ENCODE results near the gene SKI.

The SKI gene

DNA sequence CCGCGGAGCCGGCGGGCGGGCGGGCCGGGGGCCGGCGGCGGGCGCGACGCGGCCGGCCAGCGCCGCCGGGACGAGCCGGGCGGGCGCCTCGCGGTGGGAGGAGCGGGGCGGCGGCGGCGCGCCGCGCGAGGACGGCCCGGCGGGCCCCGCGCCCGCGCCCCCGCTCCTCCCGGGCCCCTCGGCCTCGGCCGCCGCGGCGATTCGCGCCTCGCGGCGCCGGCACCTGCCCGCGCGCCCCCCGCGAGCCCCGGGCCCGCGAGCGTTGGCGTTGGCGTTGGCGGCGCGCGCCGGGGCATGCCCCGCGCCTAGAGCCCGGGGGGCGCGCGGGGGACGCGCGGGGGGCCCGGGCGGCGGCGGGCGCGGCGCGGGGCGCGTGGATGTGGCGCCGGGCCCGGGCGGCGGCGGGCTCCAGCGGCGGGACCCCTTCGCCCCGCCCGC lies at the start of gene SKI:
Gene SKI (plus strand): TSS at position 163 of the 438 bp plus-strand sequence. CDS start 448 bp downstream, outside the sequence.
- no peak for DNase-seq

DNA sequence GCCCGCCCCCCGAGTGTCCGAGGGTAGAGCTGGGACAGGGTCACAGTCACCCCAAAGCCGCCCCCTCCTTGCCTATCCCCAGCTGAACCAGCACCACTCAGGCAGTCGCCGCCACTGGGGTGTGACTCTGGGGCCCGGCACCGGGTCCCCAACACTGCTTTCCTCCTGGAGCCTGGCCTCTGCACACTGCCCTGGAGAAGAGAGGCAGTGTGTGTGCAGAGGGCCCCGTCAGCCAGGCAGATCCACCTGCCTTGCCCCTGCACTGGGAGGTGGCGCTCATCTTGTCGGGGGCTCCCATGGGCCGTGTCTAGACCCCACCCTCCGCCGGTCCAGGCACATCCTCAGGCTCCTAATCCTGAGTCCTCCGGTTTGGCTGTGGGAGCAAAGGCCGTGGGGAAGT lies 49.2 kb upstream of the SKI start:
- no peak for DNase-seq

DNA sequence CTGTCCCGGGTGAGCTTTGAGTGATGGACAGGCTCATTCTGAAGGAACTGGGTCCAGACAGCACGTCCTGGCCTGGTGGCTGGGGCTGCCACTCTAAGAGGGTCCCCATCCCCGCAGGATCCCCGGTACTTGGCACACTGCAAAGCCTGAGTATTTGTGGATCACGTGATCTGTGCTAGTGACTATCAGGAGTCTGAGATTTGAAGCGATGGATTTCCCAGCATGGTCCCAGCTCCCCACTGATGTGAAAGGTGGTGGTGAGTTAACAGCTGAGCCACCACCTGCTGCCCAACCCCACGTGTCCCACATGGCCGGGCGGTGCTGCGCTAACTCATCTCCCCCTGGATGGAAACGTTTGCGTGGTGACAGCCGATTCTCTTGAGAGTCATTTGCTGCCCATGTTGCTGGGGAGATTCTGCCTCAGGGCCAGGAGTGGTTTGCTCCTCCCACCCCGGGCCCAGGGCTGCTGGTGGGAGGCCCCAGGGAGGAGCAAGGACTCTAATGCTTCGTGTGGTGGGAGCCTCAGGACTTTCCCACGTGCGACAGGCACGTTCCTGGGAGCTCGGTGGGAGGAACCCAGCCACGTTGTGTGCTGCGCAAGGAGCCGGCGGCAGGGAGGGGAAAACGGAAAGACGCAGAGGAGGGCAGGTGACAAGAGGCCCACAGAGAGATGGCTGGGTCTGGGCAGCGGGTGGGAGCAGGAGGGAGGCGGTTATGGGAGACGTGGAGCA lies 48.7 kb upstream of the SKI start:
- DNase-seq, result no peak

DNA sequence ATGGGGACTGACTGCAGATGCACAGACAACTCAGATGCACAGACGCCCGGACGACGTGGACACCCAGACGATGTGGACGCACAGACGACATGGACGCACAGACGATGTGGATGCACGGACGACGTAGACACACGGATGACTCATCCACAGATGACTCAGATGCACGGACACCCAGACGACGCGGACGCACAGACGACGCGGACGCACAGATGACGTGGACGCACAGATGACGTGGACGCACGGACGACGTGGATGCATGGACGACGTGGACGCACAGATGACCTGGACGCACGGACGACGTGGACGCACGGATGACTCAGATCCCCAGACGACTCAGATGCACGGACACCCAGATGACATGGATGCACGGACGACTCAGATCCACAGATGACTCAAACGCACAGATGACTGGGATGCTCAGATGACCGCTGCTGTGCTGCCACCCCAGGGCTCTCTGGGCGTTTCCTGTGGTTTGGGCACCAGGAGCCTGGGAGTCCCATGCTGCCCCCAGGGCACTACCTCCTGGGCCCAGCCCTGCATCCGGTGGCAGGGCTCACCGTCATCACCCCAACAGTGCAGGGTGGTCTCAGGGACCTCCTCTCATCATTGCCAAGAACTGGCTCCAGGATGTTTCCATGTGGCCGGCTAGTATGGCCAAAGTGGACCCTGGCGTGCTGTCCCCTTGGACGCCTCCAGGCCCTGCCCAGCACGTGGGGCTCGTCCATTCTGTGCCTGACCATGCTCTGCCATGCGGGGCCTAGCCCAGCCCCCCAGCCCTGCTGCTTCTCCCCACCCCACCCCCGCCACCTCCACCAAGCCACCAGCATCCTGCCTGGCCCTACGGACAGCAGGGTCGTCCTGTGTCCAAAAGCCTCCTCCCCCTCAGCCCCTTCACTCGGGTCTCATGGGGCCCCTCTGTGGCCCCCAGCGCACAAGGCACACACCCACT lies 47.5 kb upstream of the SKI start:
- no peak for DNase-seq

DNA sequence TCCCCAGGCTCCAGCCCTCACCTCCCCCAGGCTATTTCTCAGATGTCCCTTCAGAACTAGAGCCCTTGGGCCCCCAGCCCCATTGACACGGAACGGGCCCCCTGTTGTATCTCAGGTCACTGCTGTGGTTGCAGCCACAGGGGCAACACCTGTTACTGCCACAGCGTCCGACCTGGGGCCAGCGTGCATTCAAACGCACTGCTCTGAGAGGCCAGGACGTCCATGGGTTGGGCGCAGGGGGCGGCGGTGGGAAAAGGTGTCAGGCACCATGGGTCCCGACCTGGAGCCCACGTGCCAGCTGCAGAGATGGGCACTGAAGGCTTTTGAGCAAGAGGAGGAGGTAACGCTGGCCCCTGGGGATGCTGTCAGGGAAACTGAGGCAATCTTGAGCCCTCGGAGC lies 46.8 kb upstream of the SKI start:
- no peak for DNase-seq

DNA sequence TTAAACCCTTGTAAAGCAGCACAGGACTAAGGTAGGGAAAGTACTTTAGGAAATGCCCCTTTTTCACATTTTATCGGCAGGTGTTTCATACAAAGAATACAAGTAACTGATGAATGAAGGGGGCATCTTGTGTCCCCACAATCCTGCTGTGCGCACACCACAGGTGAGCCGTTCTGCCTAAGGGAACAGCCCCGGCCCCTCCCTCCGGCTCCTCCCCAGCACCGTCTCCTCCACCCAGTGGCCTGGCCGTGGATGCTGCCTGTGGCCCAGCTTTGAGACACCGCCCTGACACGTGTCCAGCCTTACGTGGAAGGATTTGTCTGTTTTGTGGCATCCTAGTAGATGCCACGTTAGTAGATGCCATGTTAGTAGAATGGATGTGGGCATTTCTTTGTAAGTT lies 46.4 kb upstream of the SKI start:
- no peak for DNase-seq

DNA sequence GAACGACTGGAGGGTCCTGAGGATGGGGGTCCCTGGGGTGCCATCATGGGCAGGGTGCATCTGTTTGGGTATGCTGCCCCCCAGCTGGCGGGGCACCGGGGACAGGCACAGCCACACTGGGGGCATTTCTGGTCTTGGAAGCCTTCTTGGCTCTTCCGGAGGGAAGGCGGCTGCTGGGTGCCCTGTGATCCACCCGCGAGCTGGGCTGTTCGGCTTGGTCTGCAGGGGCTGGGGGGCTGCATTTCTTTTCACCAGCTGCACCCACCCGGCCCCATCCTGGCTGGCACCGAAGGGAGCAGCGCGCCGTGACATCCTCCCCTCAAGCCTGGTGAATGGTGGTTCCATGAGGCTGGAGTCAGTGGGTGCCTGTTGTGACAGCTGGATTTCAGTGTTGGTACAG lies 45.7 kb upstream of the SKI start:
- DNase-seq, result no peak

DNA sequence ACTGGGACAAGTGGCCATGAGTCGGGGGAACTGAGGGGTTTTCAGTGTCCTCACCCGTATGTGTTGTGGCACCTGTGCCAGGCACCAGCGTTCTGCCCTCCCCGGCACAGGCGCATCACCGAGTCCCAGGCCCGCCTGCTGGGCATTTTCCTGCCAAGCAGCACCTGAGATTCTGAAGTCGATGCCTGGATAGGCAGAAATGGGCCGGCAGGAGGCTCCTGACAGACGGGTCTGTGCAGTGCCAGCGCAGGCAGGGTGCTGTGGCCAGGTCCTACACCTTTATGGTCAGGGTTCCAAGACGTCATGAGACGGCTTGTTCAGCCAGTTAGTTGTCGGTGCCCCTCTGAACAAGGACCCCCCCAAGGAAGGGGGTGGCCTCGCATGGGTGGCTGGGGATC lies 44.2 kb upstream of the SKI start:
- no peak for DNase-seq

DNA sequence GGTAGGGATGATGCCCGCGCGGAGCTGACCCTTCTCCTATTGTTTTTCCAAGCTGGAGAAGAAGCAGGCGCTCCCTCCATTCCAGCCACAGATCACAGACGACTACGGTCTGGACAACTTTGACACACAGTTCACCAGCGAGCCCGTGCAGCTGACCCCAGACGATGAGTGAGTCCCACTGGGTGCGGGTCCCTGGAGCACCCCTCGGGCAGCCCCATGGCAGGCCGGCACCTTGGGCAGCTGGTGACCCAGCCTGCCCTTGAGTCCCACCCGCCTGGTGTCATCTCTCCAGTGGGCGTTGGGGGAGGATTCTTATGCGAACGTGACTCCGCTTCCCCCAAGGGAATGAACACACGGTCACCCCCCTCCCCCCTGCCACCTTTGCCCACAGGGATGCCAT lies 43.6 kb upstream of the SKI start:
- no peak for DNase-seq

DNA sequence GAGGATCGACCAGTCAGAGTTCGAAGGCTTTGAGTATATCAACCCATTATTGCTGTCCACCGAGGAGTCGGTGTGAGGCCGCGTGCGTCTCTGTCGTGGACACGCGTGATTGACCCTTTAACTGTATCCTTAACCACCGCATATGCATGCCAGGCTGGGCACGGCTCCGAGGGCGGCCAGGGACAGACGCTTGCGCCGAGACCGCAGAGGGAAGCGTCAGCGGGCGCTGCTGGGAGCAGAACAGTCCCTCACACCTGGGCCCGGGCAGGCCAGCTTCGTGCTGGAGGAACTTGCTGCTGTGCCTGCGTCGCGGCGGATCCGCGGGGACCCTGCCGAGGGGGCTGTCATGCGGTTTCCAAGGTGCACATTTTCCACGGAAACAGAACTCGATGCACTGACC lies 43.2 kb upstream of the SKI start:
- no peak for DNase-seq

DNA sequence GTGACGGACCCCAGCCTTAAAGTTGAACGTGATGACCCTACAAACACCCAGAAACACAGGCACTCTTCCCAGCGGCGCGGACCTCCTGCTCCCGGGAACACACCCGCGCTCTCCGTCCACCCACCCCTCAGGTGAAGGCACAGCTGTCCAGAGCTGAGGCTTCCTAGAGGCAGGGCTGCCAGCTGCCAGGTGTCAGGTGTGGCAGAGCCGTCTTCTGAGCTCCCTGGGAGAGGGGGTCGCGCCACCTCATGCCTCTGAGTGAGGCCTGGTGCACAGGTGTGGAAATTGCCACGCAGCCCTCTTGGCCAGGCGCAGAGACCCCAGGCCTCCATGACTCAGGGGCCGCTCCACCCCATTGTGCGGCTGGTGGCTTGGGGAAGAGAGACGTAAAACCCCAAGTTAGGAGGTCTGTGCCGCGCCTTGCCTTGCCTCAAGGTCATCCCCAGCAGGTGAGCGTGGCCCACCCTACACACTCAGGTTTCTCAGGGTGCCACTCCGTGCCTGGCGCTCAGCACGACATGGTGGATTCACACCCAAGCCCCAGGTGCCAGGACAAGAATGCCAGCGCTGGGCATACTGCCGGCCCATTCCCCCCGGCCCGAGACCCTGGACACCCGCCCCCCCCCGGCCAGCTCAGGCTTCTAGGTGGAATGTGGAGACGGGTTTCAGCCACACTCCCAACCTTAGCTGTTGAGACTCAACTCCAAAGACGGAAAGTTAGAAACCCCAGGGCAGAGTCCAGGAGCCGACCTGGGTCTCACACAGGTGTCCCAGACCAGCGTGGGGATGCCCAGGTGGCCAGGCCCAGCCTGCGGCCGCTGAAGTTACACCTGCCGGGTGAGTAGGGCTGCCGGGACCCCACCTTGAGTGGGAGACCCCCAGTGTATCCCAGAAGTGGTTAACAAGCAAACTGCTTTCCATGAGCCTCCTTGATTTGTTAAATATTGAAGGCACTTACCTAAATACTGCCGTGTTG lies 42.0 kb upstream of the SKI start:
- no peak for DNase-seq

DNA sequence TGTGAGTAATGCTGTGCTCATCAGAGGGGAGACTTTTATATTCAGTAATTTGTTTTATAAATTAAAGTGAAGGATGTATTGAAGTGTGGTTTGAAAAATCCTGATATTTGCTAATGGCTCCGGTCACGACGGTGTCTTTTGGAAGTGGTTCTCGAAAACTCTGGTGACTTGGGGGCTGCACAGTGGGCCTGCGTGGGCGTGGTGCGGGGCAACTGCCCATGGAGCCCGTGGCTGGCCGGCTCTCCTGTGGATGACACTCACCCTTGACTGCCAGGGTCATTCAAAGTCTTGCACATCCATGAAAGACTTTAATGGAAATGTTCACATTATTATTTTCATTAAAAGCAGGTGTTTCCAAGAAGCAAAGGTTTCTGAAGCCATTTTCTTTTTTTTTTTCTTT lies 41.2 kb upstream of the SKI start:
- no peak for DNase-seq

DNA sequence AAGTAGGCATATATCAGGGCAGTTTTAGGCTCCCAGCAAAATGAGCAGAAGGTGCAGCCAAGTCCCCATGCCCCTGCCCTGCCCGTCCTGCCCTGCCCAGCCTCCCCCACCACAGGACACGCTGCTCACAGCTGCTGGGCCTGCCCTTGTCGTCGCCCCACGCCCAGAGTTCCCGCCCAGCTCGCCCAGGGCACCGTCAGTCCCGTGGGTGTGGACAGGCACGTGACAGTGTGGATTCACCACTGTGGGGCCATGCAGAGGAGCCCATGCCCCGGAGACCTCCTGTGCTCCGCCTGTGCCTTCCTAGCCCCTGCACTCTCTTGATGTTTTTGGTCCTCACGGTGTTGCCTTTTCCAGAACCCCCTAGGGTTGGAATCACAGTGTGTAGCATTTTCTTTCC lies 40.5 kb upstream of the SKI start:
- DNase-seq, result no peak

DNA sequence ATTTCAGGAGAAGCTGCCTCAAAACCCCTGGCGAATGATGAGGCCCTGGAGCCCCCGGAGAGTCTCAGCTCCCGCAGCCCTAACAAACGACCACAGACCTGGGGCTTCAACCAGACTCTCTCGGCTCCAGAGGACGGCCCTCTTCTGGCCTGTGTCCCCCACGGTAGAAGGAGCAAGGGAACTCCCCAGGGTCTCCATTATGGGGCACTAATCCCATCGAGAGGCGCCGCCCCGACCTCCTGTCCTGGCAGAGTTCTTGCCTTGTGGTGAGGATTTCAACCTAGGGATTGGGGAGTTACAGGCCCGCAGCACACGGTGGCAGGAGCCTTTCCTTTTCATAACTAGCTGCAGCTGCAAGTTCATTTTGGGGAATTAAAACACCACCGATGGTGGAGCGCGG lies 39.8 kb upstream of the SKI start:
- DNase-seq, result no peak

DNA sequence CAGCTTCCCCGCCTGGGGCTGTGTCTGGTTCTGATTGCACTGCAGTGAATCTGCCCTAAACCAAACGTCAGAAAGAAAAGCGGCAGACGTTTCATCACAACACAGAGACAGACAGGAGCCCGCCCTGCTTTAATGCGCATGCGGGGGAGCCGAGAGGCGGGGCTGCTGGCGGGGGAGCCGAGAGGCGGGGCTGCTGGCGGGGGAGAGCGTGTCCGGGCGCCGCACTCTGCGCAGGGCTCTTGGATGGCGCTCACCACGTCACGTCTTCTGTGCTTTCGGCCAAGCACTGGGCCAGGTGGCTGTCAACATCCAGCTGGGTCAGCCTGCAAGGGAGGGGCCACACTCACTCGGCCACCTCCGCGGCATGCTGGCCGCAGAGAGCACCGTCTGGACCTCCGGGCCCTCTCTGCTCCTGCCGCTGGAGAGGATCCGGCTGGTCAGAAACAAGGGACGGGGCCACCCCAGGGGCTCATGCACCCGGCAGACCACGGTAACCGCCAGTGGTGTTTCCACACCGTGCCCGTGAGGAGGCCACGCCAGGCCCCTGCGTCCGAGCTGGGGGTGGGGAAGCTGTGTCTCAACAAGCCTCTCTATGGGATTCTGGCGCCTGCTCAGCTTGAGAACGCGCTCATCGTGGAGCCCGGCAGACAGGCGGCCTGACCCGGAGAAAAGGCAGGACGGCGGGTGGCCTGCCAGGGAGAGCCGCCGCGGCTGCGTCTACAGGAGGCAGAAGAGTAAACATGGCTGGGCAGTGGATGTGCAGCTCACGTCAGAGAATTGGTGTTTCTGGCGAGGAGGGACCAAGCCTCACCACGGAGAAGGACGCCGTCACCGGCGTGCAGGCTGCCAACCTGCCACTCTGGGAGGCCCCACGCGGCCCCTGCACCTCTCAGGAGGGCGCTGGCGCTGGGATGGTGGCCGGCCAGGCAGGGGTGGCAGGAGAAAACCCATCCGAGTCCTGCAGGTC lies 38.4 kb upstream of the SKI start:
- DNase-seq, result no peak

DNA sequence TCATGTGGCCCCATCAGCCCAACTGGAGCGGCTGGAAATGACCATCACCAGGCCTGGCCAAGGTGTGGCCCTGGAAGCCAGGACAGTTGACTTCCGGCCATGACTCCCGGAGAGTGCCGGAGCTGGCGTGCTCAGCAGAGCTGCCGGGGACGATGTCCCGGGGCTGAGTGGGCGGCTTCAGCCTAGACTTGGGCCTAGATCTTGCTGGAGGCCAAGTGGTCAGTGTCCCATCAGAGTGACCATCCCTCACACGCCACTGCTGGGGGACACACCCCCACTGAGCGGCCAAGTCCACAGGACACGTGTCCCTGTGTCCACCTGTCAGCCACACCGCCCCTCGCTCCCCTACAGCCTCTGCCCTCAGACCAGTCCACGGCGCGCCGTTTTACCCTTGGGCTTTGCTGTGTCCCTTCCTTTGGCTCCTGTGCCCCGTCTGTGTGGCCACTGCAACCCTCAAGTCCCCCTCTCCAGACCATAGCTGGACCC lies 37.6 kb upstream of the SKI start:
- no peak for DNase-seq

DNA sequence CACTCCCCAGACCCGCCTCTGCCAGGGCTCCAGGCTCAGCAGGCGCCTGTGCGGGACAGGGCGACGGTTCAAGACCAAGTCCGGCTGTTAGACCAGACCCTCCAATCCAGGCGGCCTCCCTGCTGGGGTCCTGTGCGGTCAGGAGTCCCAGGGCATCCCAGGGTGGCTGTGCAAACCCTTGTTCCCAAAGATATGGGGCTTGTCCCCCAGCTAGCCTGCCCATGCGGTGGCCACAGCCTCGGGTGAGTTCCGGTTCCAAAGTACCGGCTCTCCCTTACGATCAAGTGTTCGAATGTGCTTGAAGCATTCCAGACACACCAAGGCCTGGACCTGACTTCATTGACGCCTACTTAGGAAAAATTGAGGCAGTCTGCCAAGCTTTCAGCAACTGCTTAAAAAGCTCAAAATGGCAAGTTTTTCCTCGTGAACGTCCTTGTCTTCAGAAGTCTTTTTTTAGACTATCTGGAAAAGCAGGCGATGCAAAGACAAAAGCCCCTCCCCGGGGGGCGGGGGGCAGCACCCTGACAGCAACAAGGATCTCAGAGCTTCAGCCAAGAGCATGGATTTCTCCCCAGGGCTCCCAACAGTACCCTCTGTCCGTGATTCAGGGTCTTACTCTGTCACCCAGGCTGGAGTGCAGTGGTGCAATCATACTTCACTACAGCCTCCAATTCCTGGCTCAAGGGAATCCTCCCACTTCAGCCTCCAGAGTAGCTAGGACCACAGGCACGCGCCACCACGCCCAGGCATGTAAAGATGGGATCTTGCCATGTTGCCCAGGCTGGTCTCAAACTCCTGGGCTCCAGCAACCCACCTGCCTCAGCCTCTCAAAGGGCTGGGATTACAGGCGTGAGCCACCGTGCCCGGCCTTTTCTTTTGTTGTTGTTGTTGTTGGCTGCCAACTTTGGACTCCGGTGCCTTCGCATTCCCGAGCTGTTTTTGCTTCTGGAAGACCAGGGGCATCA lies 35.8 kb upstream of the SKI start:
- DNase-seq, result no peak

DNA sequence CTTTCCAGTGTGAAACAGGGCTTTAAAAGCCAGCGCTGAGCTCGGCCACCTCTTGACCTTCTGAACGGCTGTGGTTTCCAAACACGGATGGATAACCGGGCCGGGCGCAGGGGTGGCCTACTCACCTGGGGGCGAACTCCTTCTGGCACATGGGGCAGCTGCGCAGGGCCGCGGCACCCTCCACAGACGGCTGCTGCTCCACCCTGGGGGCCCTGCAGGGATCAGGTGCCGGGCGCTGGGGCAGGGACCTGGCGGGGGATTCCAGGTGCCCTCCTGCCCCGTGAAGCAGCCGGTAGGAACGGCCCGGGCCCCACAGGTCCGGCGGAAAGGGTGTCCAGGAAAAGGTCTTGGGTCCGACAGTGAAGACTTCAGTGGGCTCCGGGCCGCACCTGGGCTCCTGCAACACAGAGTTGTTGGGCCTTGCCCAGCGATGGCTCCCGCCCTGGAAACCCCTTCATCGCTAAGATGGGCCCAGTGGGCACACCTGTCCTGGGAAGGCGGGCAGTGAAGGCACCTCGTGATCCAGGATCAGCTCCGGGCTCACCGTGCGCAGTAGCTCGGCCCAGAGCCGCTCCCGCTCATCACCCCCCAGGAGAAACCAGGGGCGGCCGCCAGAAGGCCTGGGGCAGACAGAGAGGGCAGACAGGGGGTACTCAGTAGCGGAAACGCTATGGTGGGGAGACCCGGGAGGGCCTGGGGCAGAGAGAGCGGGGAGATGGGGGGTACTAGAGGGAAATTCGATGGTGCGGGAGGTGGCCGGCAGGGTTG lies 34.4 kb upstream of the SKI start:
- no peak for DNase-seq

DNA sequence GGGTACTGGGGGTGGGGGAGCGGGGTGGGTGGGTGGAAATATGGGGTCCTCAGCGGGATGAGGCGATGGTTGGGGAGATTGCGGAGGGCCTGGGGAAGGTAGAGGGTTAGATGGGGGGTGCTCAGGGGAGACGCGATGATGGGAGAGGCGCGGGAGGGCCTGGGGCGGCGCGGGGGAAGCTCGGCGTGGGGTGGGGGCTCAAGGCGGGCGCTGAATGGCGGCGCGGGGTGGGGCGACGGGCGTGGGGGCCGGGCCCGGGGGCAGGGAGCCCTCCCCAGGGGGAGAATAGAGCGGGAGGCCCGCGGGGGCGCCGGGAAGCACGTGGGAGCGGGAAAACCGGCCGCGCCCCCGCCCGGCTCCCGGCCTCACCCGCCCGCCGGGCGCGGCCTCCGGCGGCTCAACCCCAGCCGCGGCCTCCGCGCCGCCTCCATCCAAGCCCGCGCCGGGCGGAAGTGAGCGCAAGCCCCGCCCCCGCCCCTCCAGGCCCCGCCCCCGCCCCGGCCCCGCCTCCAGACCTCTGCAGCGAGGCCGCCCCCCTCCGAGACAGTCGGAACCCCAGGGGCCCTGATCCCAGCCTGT lies 33.7 kb upstream of the SKI start, which contains the start of gene FAAP20:
Gene FAAP20 (minus strand): TSS at position 454 of the 579 bp plus-strand sequence. CDS start 23 bp downstream, at position 431.
- peak; percentile 56 for DNase-seq
